Type B pancreatic cell (in vitro differentiated cells): ENCODE data around the gene IGF1R. TPM values are rescaled to one million over a fixed set of nuclear protein-coding genes. Genes with fewer than 3 reads are reported as not detected.

Source experiments
- DNase-seq: peaks from one replicate; pipeline ENCODE4 v3.0.0; 2021; ENCODE audit warnings: mixed read lengths; ENCODE audit not compliant: unreplicated experiment; ENCODE audit errors: extremely low spot score
- H3K27ac Mint-ChIP-seq: 2 replicates; pipeline ENCODE4 v1.8.0; 2021; ENCODE audit warnings: mild to moderate bottlenecking, mixed read lengths
- H3K27me3 Mint-ChIP-seq: 2 replicates; pipeline ENCODE4 v1.8.0; 2021; ENCODE audit warnings: mixed read lengths
- H3K36me3 Mint-ChIP-seq: 2 replicates; pipeline ENCODE4 v1.8.0; 2021; ENCODE audit warnings: mixed read lengths
- H3K4me1 Mint-ChIP-seq: one replicate; pipeline ENCODE4 v1.8.0; 2021; ENCODE audit warnings: mixed read lengths; ENCODE audit not compliant: unreplicated experiment
- H3K4me3 Mint-ChIP-seq: 2 replicates; pipeline ENCODE4 v1.8.0; 2021; ENCODE audit warnings: mild to moderate bottlenecking, mixed read lengths
- H3K9me3 Mint-ChIP-seq: 2 replicates; pipeline ENCODE4 v1.8.0; 2021; ENCODE audit warnings: mixed read lengths
- total RNA-seq: library from RNA; stranded (reverse); gene quantifications from 2 replicates; pipeline ENCODE4 v1.2.1, GENCODE V29; 2021; ENCODE audit warnings: low replicate concordance
- TF ChIP-seq, protein P1 (sequence below): fragments of 200-600 bp; sonication (generic); conservative IDR thresholded peaks from 2 replicates; pipeline ENCODE4 v1.5.0; 2021; ENCODE audit warnings: antibody characterized with exemption, mild to moderate bottlenecking

The IGF1R gene
- total RNA-seq, 1 donor from 2014 or later = 87.1 TPM

DNA sequence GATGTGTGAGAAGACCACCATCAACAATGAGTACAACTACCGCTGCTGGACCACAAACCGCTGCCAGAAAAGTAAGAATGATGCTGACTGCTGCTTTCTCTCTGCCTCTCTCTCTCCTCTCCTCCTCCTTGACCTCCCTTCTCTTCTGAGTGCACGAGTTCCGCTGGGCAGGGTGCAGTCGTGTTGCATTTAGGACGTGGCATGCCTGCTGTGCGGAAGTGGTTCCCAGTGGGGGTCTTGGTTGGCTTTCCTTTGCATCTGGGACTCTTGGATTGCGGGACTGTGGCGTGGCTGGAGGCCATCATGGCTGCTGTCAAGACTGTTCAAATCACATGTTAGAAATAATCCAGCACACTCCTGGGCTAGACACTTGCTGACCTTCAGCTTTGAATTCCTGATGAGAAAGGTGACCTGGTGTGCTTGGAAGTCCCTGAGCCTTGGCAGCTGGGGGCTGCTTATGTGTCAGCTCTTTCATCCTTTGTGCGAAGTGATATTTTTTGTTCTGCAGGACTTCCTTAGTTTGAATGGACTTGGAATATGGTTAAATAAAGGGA is 59.8 kb downstream of the IGF1R start:
- DNase-seq = no peak
- no peaks in the 10 kb centered on the region for H3K27me3 Mint-ChIP-seq
- peaks cover 30% of the 10 kb centered on the region for H3K36me3 Mint-ChIP-seq
- peaks cover 33% of the 10 kb centered on the region for H3K4me1 Mint-ChIP-seq
- TF ChIP-seq, protein P1, sequence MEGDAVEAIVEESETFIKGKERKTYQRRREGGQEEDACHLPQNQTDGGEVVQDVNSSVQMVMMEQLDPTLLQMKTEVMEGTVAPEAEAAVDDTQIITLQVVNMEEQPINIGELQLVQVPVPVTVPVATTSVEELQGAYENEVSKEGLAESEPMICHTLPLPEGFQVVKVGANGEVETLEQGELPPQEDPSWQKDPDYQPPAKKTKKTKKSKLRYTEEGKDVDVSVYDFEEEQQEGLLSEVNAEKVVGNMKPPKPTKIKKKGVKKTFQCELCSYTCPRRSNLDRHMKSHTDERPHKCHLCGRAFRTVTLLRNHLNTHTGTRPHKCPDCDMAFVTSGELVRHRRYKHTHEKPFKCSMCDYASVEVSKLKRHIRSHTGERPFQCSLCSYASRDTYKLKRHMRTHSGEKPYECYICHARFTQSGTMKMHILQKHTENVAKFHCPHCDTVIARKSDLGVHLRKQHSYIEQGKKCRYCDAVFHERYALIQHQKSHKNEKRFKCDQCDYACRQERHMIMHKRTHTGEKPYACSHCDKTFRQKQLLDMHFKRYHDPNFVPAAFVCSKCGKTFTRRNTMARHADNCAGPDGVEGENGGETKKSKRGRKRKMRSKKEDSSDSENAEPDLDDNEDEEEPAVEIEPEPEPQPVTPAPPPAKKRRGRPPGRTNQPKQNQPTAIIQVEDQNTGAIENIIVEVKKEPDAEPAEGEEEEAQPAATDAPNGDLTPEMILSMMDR = no peak
- H3K27ac Mint-ChIP-seq = no peak overlapping the region
- no peak overlapping the region for H3K4me3 Mint-ChIP-seq
- peaks cover 10% of the 10 kb centered on the region for H3K9me3 Mint-ChIP-seq

GRCh38 chr15:98711810-98712209 is 63.5 kb downstream of the IGF1R start:
- peaks cover 32% of the 10 kb centered on the region for H3K36me3 Mint-ChIP-seq
- no peaks in the 10 kb centered on the region for H3K27me3 Mint-ChIP-seq

DNA sequence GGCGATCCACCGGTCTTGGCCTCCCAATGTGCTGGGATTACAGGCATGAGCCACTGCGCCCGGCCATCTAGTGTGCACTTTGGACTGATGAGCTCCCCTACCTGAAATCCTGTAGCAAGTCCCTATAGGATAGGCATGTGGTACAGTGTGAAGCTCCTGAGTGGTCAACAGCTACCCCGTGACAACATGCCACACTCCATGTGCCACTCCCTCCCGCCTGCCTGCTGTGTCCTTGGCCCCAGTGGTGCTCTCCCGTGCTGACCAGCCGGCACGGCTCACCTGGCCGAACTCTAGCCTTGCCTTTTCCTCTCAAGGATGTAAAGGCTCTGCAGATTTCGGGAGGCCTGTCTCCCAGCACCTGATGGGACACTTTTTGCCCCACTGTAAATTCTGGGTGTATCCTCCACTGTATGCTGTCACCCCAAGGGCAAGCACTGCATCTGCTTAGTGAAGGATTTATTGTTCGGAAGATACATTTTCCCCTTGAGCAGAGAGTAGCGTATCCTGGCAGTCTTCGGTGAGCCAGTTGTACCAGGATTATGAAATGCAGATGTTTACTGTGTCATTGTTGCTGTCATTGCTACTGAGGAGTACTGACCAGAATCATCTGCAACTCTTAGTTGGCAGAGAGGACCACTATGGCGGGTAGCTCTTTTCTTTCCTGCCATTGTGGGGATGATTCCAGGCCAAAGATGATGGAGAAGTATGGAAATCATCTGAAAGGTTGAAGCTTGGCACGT is 64.7 kb downstream of the IGF1R start:
- Mint-ChIP-seq H3K9me3 (peaks cover 10% of the 10 kb centered on the region), H3K27ac (no peak overlapping the region), H3K4me1 (peaks cover 59% of the 10 kb centered on the region), H3K27me3 (no peaks in the 10 kb centered on the region), H3K4me3 (no peak overlapping the region), H3K36me3 (peaks cover 30% of the 10 kb centered on the region)
- TF ChIP-seq, protein P1 = no peak
- DNase-seq = no peak

More at GRCh38 chr15:98711810-98712209, 63.5 kb downstream of the IGF1R start:
- no peak overlapping the region for H3K27ac Mint-ChIP-seq
- peaks cover 10% of the 10 kb centered on the region for H3K9me3 Mint-ChIP-seq
- peaks cover 56% of the 10 kb centered on the region for H3K4me1 Mint-ChIP-seq
- TF ChIP-seq, protein P1 = no peak
- H3K4me3 Mint-ChIP-seq = peak overlapping the region; percentile 17
- no peak for DNase-seq

DNA sequence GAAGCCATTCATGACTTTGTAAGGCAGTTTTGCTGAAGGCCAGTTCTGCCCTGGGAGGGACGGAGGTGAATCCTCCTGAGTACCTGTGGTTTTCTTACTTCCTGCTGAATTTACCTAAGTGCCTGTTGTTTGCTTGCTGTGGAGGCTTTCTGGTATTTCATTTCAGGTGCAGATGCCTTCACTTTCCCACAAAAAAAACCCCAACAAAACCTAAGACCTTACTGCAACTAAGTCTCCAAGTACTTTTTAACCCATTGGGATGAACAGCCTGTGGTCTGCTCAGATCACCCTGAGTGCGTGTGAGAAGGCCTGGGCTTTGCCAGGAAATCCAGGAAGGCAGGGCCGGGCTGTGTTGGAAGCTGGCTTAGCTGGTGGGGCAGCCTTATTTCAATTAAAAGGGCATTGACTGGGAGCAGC is 65.3 kb downstream of the IGF1R start:
- no peak overlapping the region for H3K4me3 Mint-ChIP-seq
- no peak for DNase-seq
- no peaks in the 10 kb centered on the region for H3K27me3 Mint-ChIP-seq
- no peak overlapping the region for H3K27ac Mint-ChIP-seq
- peaks cover 24% of the 10 kb centered on the region for H3K36me3 Mint-ChIP-seq
- H3K9me3 Mint-ChIP-seq = peaks cover 10% of the 10 kb centered on the region
- TF ChIP-seq, protein P1 = no peak
- peaks cover 59% of the 10 kb centered on the region for H3K4me1 Mint-ChIP-seq

DNA sequence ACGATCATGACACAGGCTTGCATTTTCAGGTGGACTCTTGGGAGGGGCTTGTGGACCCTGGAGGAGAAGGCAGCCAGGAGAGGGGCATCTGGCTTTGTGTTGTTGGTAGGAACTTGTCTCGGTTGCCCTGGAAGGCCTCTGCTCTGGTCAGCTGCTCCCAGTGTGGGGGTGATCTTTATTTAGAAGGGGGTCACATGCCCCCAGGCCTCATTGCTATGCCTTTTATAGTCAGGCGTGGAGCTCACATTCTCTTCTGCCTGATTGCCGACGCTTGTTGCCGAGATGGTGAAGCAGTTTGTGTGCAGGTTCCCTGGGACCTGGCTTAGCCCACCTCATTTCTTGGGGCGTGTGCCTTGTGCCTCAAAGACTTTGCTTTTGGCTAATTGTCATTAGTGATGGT is 66.6 kb downstream of the IGF1R start:
- H3K4me1 Mint-ChIP-seq = peaks cover 66% of the 10 kb centered on the region
- H3K4me3 Mint-ChIP-seq = no peak overlapping the region
- H3K9me3 Mint-ChIP-seq = peaks cover 10% of the 10 kb centered on the region
- H3K27ac Mint-ChIP-seq = no peak overlapping the region
- H3K36me3 Mint-ChIP-seq = peaks cover 15% of the 10 kb centered on the region
- DNase-seq = no peak
- no peaks in the 10 kb centered on the region for H3K27me3 Mint-ChIP-seq
- TF ChIP-seq, protein P1 = no peak
